ENCODE measurements around the gene ISYNA1.
A peak's percentile ranks its signal among the peaks of the same experiment; 100 is the strongest.

Gene ISYNA1

DNA sequence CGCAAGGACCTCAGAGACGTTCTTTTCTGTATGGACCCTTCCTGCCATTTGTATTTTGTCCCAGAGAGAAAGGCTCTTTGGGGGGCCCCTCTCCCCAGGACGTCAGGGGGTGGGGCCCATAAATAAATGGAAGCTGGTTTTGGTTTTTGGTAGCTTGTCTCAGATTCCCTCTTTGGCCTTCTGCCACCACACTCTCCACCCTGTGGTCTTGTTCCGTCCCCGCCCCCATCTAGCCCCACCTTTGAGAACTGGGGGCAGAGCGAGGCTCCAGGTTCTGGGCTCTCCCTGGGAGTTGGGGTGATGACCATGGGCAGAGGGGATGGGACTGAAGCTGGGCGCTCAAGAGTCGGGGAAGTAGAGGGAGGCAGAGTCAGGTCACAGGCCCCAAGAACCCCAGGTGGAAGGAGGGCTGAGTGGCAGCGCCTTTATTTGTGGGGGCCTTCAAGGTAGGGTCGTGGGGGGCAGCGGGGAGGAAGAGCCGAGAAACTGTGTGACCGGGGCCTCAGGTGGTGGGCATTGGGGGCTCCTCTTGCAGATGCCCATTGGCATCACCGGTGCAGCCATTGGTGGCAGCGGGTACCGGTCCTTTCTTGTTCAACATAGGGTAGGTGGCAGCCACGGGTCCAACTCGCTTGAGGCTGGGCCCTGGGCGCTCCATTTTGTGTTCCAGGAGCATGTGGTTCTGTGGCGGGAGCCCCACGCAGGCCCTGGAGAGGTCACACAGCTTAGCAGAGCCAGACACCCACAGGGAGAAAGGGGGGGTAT lies 3.3 kb downstream of the ISYNA1 start:
- Histone ChIP-seq H3K27ac (ENCODE audit: low read depth, low read length, poor library complexity, severe bottlenecking) (no peak overlapping the region), H3K4me3 (ENCODE audit: low read depth, low read length, poor library complexity, severe bottlenecking) (peak overlapping the region; percentile 42), H3K27me3 (ENCODE audit: insufficient read depth, low read length) (no peaks in the 10 kb centered on the region; the same call in 1 of the 2 replicates), H3K9me2 (ENCODE audit: low read depth, low read length) (no peaks in the 10 kb centered on the region), H3F3A (ENCODE audit: insufficient read depth, low read length) (no peaks in the 10 kb centered on the region), H3K9ac (ENCODE audit: low read length) (no peak overlapping the region), H3K9me3 (ENCODE audit: low read length) (no peaks in the 10 kb centered on the region), H4K20me1 (ENCODE audit: insufficient read depth, low read length) (no peaks in the 10 kb centered on the region), H3K4me2 (ENCODE audit: low read length) (peak overlapping the region; percentile 37; the same call in 1 of the 2 replicates), H3K79me2 (ENCODE audit: insufficient read depth, low read length) (no peaks in the 10 kb centered on the region), H3K4me1 (ENCODE audit: insufficient read depth, low read length, severe bottlenecking) (peaks cover 34% of the 10 kb centered on the region), H3K36me3 (ENCODE audit: insufficient read depth, low read length) (no peaks in the 10 kb centered on the region), H2AFZ (ENCODE audit: low read length) (no peak overlapping the region)
- TF ChIP-seq, protein P1, sequence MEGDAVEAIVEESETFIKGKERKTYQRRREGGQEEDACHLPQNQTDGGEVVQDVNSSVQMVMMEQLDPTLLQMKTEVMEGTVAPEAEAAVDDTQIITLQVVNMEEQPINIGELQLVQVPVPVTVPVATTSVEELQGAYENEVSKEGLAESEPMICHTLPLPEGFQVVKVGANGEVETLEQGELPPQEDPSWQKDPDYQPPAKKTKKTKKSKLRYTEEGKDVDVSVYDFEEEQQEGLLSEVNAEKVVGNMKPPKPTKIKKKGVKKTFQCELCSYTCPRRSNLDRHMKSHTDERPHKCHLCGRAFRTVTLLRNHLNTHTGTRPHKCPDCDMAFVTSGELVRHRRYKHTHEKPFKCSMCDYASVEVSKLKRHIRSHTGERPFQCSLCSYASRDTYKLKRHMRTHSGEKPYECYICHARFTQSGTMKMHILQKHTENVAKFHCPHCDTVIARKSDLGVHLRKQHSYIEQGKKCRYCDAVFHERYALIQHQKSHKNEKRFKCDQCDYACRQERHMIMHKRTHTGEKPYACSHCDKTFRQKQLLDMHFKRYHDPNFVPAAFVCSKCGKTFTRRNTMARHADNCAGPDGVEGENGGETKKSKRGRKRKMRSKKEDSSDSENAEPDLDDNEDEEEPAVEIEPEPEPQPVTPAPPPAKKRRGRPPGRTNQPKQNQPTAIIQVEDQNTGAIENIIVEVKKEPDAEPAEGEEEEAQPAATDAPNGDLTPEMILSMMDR (IDR thresholded peaks at IDR 0.05; ENCODE audit: low read length): no peak
- TF ChIP-seq EZH2 (IDR thresholded peaks at IDR 0.05; ENCODE audit: borderline replicate concordance, low read length): no peak

DNA sequence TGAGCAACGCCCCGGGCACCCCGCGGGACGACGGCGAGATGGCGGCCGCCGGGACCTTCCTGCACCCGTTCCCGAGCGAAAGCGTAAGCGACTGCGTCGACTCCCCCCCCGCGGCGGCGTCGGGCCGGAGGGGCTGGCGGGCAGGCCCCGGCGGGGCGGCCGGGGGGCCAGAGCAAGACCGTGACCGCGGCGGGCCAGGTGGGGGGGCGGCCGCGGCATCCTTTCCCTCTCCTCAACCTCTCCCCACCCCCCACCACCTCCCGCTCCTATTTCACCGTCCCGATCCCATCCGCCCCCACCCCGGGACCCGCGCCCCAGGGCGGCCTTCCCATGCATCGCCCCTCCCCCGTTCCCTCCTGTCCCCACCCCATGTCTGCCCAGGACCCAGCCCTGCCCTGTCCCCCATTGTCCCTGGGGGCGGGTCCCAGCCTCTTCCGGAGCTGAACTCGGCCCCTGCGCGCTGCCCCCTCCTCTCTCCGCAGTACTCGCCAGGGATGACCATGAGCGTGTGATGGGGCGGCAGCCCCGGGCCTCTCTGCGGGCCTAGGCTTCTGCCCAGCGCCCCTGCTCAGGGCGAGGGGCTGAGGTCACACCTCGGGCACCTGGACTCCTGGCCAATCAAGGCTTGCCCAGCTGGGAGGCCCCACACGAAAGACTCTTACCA lies 4.1 kb downstream of the ISYNA1 start:
- Histone ChIP-seq H3K4me3 (ENCODE audit: low read depth, low read length, poor library complexity, severe bottlenecking) (peak overlapping the region; percentile 42), H3K9me3 (ENCODE audit: low read length) (no peaks in the 10 kb centered on the region), H3K9ac (ENCODE audit: low read length) (no peak overlapping the region), H3K9me2 (ENCODE audit: low read depth, low read length) (no peaks in the 10 kb centered on the region), H3K4me2 (ENCODE audit: low read length) (peak overlapping the region; percentile 37; the same call in 1 of the 2 replicates), H3K36me3 (ENCODE audit: insufficient read depth, low read length) (no peaks in the 10 kb centered on the region), H3K27me3 (ENCODE audit: insufficient read depth, low read length) (no peaks in the 10 kb centered on the region; the same call in 1 of the 2 replicates), H2AFZ (ENCODE audit: low read length) (no peak overlapping the region), H3K27ac (ENCODE audit: low read depth, low read length, poor library complexity, severe bottlenecking) (no peak overlapping the region), H4K20me1 (ENCODE audit: insufficient read depth, low read length) (no peaks in the 10 kb centered on the region), H3K79me2 (ENCODE audit: insufficient read depth, low read length) (no peaks in the 10 kb centered on the region), H3K4me1 (ENCODE audit: insufficient read depth, low read length, severe bottlenecking) (peaks cover 34% of the 10 kb centered on the region), H3F3A (ENCODE audit: insufficient read depth, low read length) (no peaks in the 10 kb centered on the region)
- TF ChIP-seq, protein P1 (IDR thresholded peaks at IDR 0.05; ENCODE audit: low read length): no peak
- TF ChIP-seq EZH2 (IDR thresholded peaks at IDR 0.05; ENCODE audit: borderline replicate concordance, low read length): no peak

DNA sequence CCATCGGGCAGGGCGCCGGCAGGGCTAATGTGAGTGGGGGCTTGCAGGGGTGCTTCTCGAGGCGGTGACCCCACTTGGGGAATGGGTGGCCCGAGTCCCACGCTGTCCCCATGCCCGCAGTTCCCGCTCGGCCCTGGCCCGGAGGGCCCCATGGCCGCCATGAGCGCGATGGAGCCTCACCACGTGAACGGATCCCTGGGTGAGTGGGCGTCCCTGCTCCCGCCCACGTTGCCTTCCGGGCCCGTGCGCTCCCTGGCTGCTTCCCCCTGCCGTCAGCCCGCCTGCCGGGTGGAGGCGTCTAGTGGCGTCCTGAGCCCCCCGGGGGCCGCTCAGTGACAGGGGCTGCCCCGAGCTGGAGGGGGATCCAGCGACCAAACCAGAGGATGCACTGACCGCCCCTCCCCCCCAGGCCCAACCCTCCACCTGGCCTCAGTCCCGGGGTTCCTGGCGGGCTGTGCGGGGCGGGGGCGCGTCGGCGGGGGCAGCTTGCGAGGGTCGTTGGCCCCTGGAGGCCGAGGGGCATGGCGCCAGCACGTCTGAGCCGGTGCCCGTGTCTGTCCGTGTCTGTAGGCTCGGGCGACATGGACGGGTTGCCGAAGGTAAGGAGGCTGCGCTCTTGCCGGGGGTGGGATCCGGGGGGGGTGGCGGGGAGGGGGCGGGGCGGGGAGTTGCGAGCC lies 4.8 kb downstream of the ISYNA1 start:
- H3K27me3 ChIP-seq (ENCODE audit: insufficient read depth, low read length): no peaks in the 10 kb centered on the region; the same call in 1 of the 2 replicates
- no peaks in the 10 kb centered on the region for H3K36me3 ChIP-seq (ENCODE audit: insufficient read depth, low read length)
- H3K9me3 ChIP-seq (ENCODE audit: low read length): no peaks in the 10 kb centered on the region
- peaks cover 35% of the 10 kb centered on the region for H3K4me1 ChIP-seq (ENCODE audit: insufficient read depth, low read length, severe bottlenecking)
- TF ChIP-seq, protein P1 (IDR thresholded peaks at IDR 0.05; ENCODE audit: low read length): no peak
- no peak for TF ChIP-seq EZH2 (IDR thresholded peaks at IDR 0.05; ENCODE audit: borderline replicate concordance, low read length)
- H3K9ac ChIP-seq (ENCODE audit: low read length): peak overlapping the region; percentile 50; the same call in 1 of the 2 replicates
- H3K79me2 ChIP-seq (ENCODE audit: insufficient read depth, low read length): no peaks in the 10 kb centered on the region
- peak overlapping the region; percentile 45 for H3K4me2 ChIP-seq (ENCODE audit: low read length)
- no peaks in the 10 kb centered on the region for H3F3A ChIP-seq (ENCODE audit: insufficient read depth, low read length)
- peak overlapping the region; percentile 57 for H3K4me3 ChIP-seq (ENCODE audit: low read depth, low read length, poor library complexity, severe bottlenecking)
- no peak overlapping the region for H3K27ac ChIP-seq (ENCODE audit: low read depth, low read length, poor library complexity, severe bottlenecking)
- no peaks in the 10 kb centered on the region for H3K9me2 ChIP-seq (ENCODE audit: low read depth, low read length)
- no peak overlapping the region for H2AFZ ChIP-seq (ENCODE audit: low read length)
- no peaks in the 10 kb centered on the region for H4K20me1 ChIP-seq (ENCODE audit: insufficient read depth, low read length)
